HG03342 (cell line): ENCODE data around the gene INPP5A.

Experiments
- ATAC-seq: cut with Tn5 transposase; IDR thresholded peaks from one replicate; pipeline ENCODE4 v1.9.1; 2021; ENCODE audit warnings: mild to moderate bottlenecking, moderate library complexity; ENCODE audit not compliant: unreplicated experiment

Gene INPP5A

GRCh38 chr10:132534391-132535064 lies 3.1 kb upstream of the INPP5A start:
- ATAC-seq: no peak

GRCh38 chr10:132535065-132535651 lies 2.4 kb upstream of the INPP5A start:
- ATAC-seq: no peak

DNA sequence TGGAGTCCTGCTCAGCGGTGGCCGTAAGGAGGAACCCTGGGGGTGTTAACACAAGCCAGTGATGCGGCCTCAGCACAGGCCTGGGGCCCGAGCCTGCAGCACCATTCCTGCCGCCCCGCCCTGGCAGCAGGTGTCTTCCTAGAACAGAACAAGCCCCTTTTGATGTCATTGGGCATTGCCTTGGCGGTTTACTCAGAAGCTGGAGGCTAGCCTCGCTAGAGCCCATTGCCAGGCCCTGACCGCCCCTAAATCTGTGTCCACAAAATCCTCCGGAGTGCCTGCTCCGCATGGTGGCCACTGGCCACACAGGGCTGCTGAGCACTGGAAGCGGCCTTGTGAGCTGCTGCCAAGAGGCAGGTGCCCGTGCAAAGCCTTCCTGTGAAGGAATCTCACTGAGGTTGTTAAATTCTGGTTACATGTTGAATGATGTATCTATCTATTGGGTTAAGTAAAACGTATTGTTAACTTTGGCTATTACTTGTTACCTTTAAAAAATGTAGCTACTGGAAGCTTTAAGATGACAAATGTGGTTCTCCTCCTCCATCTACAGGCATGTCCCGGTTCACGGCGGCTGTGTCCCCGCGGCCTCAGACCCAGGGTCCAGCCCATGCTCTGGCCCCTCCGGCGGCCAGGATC lies 1.2 kb upstream of the INPP5A start:
- ATAC-seq: peak; percentile 5

- ATAC-seq: peak; percentile 85
Measured at GRCh38 chr10:132536877-132537683, 507 bp upstream of the INPP5A start.

DNA sequence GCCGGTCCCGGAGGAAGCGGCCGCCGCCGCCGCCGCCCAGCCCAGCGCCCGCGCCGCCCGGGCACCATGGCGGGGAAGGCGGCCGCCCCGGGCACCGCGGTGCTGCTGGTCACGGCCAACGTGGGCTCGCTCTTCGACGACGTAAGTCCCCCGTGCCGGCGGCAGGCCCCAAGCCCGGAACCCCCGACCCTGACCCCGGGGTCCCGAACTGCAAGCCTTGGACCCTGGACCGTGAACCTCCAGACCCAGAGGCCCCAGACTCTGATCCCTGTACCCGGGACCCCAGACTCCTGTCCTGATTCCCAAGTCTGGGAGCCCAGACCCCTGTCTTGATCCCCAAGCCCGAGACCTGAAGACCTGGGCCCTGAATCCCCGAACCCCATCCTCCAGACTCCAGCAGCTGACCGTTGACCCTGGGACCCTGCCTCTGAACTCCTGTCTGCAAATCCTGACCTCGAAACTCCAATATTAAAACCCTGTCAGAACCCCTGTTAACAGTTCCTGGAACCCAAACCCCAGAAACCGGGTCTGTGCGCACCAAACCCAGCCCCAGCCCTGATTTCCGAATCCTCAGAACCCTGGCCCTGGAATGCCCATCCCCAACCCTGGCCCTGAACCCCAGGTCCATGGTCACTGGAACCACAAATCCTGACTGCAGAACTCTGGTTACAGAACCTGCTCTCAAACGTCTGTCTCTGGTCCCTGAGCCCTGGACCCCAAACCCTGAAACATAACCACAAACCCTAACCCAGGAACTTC lies 623 bp downstream of the INPP5A start:
- peak; percentile 1 for ATAC-seq

- ATAC-seq: no peak
Measured at GRCh38 chr10:132538790-132539421, 1.3 kb downstream of the INPP5A start.

GRCh38 chr10:132539431-132539839 lies 1.8 kb downstream of the INPP5A start:
- no peak for ATAC-seq

GRCh38 chr10:132539894-132540293 lies 2.3 kb downstream of the INPP5A start:
- ATAC-seq: no peak

DNA sequence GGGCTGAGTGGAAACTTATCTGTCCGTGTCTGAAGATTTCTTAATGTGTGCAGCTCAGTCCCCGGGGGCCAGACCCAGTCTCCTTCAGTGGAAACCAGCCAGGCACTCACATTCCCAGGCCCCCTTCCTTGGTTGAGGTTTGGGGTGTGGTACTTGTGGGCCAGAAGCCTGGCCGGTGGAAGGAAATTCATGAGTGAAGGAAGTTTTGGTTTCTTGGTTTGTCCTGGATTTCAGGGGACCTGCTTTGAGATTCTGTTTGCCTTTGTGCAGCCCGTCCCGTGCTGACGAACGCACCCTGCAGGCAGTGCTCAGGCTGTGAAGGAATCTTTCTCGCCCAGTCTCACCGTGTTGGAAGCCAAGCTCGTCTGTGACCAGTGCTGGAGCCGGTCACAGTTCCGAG lies 2.9 kb downstream of the INPP5A start:
- no peak for ATAC-seq

DNA sequence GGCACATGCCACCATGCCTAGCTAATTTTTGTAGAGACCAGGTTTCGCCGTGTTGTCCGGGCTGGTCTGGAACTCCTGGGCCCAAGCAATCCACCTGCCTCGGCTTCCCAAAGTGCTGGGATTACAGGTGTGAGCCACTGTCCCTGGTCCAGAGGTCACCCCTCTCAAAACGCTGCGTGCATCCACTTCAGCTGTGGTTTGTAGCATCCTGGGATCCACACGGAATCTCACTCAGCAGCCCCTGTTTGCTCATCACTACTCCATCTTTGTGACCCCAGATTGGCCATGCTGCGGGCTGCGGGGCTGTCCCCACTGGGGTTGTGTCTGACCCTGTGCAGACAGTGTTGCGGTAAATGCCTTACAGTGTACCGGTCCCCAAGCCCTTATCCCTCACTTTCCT lies 3.5 kb downstream of the INPP5A start:
- no peak for ATAC-seq

- ATAC-seq: no peak
Measured at GRCh38 chr10:132541601-132542011, 4.0 kb downstream of the INPP5A start.

DNA sequence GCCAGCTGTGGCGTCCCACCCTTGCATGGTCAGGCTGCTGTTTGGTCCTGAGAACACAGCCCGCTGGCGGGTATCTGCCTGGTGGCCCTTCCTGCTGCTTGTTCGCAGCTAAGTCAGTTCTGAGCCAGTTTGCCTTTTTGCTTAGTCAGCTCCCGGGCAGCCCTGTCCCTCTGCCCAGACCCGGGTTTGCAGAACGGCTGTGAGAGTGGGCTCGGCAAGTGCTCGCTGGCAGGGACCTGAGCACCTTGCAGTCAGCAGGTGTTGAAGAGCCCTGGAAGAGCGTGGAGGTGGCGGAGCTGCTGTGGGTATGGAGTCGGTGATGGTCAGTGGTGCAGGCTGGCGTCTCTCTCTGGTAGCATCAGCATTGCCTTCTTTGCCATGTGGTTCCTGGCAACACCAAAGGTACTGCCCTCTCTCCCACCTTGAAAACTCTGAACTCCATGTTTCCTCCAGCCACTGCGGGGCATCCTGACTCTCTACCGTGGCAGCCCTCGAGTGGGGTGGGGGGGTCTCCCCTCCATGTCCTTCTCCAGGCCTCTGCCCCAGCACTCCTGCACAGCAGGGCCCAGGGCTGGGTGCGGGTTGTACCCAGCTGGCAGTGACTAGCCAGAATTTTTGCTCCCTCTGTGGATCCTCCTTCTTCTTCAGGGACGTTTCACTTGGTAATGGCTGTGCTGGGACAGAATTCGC lies 4.6 kb downstream of the INPP5A start:
- ATAC-seq: no peak

- ATAC-seq: no peak
Measured at GRCh38 chr10:132542819-132543218, 5.2 kb downstream of the INPP5A start.

DNA sequence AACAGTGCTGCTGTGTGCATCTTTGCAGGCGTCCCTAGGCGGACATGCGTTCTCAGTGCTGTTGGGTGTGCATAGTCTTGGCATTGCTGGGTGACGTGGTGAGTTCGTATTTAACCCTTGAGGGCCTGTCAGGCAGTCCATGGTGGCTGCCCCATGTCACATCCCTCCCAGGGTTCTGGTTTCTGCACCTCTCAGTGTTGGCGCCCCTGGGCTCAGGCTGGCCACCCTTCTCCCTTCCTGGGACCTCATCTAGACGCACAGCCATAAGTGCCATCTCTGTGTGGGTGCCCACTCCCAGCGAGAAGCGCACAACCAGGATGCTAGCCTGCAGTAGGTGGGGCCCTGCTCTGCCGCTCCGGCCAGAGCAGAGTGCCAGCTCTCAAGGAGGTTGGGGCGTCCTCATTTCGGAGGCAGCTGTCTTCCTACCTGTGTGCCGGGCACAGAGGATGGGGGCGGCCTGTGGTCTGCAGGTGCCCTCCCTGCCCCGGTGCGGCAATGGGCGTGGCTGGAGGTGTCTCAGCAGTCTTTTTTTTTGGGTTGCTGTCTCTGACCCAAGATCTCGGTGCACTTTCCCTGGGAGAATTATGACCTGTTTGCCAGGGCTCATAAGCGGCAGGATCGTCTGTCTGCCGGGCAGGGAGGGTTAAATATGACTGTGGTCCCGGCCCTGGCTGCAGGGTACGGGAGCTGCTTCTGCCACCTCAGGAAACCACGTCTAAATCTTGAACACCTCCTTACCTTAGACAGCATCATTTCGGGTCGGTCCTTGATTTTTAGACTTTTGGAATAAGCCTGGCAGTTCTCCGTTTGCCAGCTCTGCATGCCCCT lies 6.5 kb downstream of the INPP5A start:
- no peak for ATAC-seq

- no peak for ATAC-seq
Measured at GRCh38 chr10:132544744-132545658, 7.4 kb downstream of the INPP5A start.

DNA sequence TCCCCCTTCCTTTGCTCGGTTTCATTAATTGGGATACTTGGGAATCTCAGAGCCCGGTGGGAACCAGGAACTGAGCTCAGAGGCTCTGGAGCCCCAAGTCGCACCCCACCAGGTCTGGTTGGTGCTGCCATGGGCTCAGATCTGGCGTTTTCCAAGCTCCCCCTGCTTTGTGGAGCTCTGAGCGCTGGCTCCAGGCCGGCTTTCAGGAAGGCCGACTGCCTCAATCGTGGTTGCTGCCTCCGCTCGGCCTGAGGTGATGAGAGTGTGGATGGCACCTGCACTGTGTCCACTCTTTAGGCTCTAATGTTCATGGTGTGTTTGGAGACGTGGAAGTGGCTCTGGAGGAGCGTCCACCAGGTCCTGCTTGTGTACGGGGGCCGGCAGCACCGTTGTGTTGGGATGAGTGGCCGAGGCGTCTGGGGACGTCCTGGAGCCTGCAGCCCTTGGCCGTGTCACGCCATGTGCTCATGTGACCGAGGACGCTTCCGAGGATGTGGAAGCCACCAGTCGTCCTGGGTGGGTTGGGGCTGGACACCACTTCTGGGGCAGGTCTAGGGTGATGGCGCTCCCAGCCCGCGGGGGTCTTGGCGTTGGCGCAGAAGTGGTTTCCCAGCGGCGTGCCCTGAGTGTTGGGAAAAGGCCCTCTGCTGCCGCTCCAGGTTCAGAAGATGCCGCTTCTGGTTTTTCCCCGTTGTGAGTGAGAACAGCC lies 8.2 kb downstream of the INPP5A start:
- no peak for ATAC-seq
